Keratinocyte (primary cell): Measurements from ENCODE around the gene IGFBP6. TPM values are rescaled to one million over a fixed set of nuclear protein-coding genes. Genes with fewer than 3 reads are reported as not detected.

ENCODE experiments used
- DNase-seq: peaks from one replicate; pipeline ENCODE4 v3.0.0-alpha.2; 2011; ENCODE audit warnings: low read depth, missing footprints, low spot score
- FAIRE-seq: peaks from 2 replicates; lab custom pipeline; 2011; peaks lifted over from hg19 to GRCh38; lab: Jason Lieb, UNC
- H2AFZ ChIP-seq: 2 replicates; pipeline ENCODE4 v1.6.0; 2012; ENCODE audit warnings: low read length, control low read depth, inconsistent platforms; ENCODE audit not compliant: control insufficient read depth
- H3K27ac ChIP-seq: 2 replicates; pipeline ENCODE4 v1.5.1; 2011; ENCODE audit warnings: low read length; ENCODE audit not compliant: control insufficient read depth, insufficient read depth
- H3K27me3 ChIP-seq: 3 replicates; pipeline ENCODE4 v1.6.0; 2011; ENCODE audit warnings: low read length; ENCODE audit not compliant: control insufficient read depth, insufficient read depth; ENCODE audit errors: extremely low read depth
- H3K36me3 ChIP-seq, 2 experiments: 2 replicates in 1 of 2; 3 replicates in 1 of 2; pipeline ENCODE4 v1.5.1; 2011; ENCODE audit warnings: low read length in 2 of 2, mild to moderate bottlenecking in 1 of 2; ENCODE audit not compliant: control insufficient read depth in 2 of 2, insufficient read depth in 2 of 2; ENCODE audit errors: extremely low read depth in 1 of 2
- H3K4me1 ChIP-seq: 3 replicates; pipeline ENCODE4 v1.5.1; 2011; ENCODE audit warnings: low read length; ENCODE audit not compliant: control insufficient read depth, insufficient read depth; ENCODE audit errors: extremely low read depth
- H3K4me2 ChIP-seq: 3 replicates; pipeline ENCODE4 v1.6.0; 2011; ENCODE audit warnings: low read depth, low read length; ENCODE audit not compliant: control insufficient read depth, insufficient read depth; ENCODE audit errors: extremely low read depth
- H3K4me3 ChIP-seq, 3 experiments: fragments of 200-600 bp in 1 of 3; sonication (generic) in 1 of 3; 2 replicates in 2 of 3; 3 replicates in 1 of 3; pipeline ENCODE4 v1.5.1; 2011 to 2016; ENCODE audit warnings: low read length in 3 of 3, mild to moderate bottlenecking in 3 of 3, control low read depth in 2 of 3, inconsistent platforms in 1 of 3, low read depth in 1 of 3, mixed read lengths in 1 of 3, mixed run types in 1 of 3, moderate library complexity in 1 of 3; ENCODE audit not compliant: control insufficient read depth in 2 of 3, insufficient read depth in 2 of 3; ENCODE audit errors: extremely low read depth in 1 of 3
- H3K79me2 ChIP-seq: 2 replicates; pipeline ENCODE4 v1.6.0; 2012; ENCODE audit warnings: low read length; ENCODE audit not compliant: control insufficient read depth, insufficient read depth
- H3K9ac ChIP-seq: 3 replicates; pipeline ENCODE4 v1.6.0; 2011; ENCODE audit warnings: low read length; ENCODE audit not compliant: control insufficient read depth, insufficient read depth; ENCODE audit errors: extremely low read depth
- H3K9me1 ChIP-seq: 3 replicates; pipeline ENCODE4 v1.6.0; 2011; ENCODE audit warnings: low read length; ENCODE audit not compliant: control insufficient read depth, insufficient read depth; ENCODE audit errors: extremely low read depth
- H3K9me3 ChIP-seq: 2 replicates; pipeline ENCODE4 v1.5.1; 2012; ENCODE audit warnings: low read depth, low read length; ENCODE audit not compliant: control insufficient read depth
- H4K20me1 ChIP-seq: 3 replicates; pipeline ENCODE4 v1.6.0; 2011; ENCODE audit warnings: low read length; ENCODE audit not compliant: control insufficient read depth, insufficient read depth; ENCODE audit errors: extremely low read depth
- CTCF ChIP-seq, 3 experiments: IDR thresholded peaks in 1 of 3; conservative IDR thresholded peaks in 1 of 3; optimal IDR thresholded peaks in 1 of 3; 2 replicates in 2 of 3; 3 replicates in 1 of 3; pipeline versions ENCODE3 to v1.5.1; 2011; ENCODE audit warnings: low read length in 3 of 3, mild to moderate bottlenecking in 3 of 3, moderate library complexity in 2 of 3, control low read depth in 1 of 3, inconsistent platforms in 1 of 3; ENCODE audit not compliant: insufficient read depth in 2 of 3; ENCODE audit errors: extremely low read depth in 1 of 3
- EZH2 ChIP-seq: IDR thresholded peaks from one replicate; pipeline ENCODE4 v1.6.1; 2012; ENCODE audit warnings: inconsistent platforms, mild to moderate bottlenecking, low read length, moderate library complexity
- dilution Hi-C: fragments of 300-500 bp; cut with MboI; formaldehyde crosslinking; loops from one replicate; pipeline ENCODE4 v1.7.0; 2020; ENCODE audit warnings: low sequenced_read_pairs; ENCODE audit not compliant: extremely low pct_ligation_motif_present
- polyA plus RNA-seq, 5 experiments: library from polyadenylated mRNA; depleted of rRNA in 3 of 5; stranded (reverse) in 3 of 5; stranded (forward) in 1 of 5; unstranded in 1 of 5; fragments of >200 nt; gene quantifications; 1 replicate in 1 of 5; 2 replicates in 3 of 5; 3 replicates in 1 of 5; pipeline versions ENCODE4 v1.2.1 to v1.2.3, GENCODE V29; 2011 to 2012; ENCODE audit warnings: missing spikeins in 2 of 5, low read depth in 1 of 5, low replicate concordance in 1 of 5

Gene IGFBP6
- polyA plus RNA-seq, 1 donor (not counting 4 experiments of a cell fraction or from before 2014, with no cell fraction given), result 30.1 TPM

- no peaks in the 10 kb centered on the region for H3K79me2 ChIP-seq
- no peak for TF ChIP-seq EZH2
- TF ChIP-seq CTCF (optimal IDR thresholded peaks at IDR 0.05 in 1 of 3, IDR thresholded peaks at IDR 0.05 in 1 of 3, conservative IDR thresholded peaks at IDR 0.05 in 1 of 3; ENCODE audit: extremely low read depth in 1 of 3, insufficient read depth in 2 of 3, low read length in 3 of 3), result no peak
- peak overlapping the region; percentile 28 for H3K4me2 ChIP-seq
- no peak overlapping the region for H3K27ac ChIP-seq
- no peak overlapping the region for H3K4me3 ChIP-seq
- FAIRE-seq (no peak), DNase-seq (no peak)
- dilution Hi-C loops, result no loop called here
- H2AFZ ChIP-seq, result no peak overlapping the region
- H3K4me1 ChIP-seq, result peaks cover 50% of the 10 kb centered on the region
- H3K9ac ChIP-seq, result no peak overlapping the region
- no peaks in the 10 kb centered on the region for H4K20me1 ChIP-seq
- no peaks in the 10 kb centered on the region for H3K27me3 ChIP-seq
- peaks cover 0 to 3% of the 10 kb centered on the region in 2 experiments for H3K36me3 ChIP-seq
- H3K9me1 ChIP-seq, result peaks cover 4% of the 10 kb centered on the region
- H3K9me3 ChIP-seq, result no peaks in the 10 kb centered on the region
These were observed 48.6 kb upstream of the IGFBP6 start for GRCh38 chr12:53048780-53049401.

- peak within 1 kb of the TSS; percentile 51 for H3K4me2 ChIP-seq
- no peak for DNase-seq
- peaks cover 3% of the 10 kb centered on the region for H3K9me1 ChIP-seq
- dilution Hi-C loops, result no loop called here
- H3K4me3 ChIP-seq, result no peak within 1 kb of the TSS
- TF ChIP-seq EZH2 (no peak), CTCF (optimal IDR thresholded peaks at IDR 0.05 in 1 of 3, IDR thresholded peaks at IDR 0.05 in 1 of 3, conservative IDR thresholded peaks at IDR 0.05 in 1 of 3; ENCODE audit: extremely low read depth in 1 of 3, insufficient read depth in 2 of 3, low read length in 3 of 3) (no peak)
- no peaks in the 10 kb centered on the region for H3K9me3 ChIP-seq
- no peaks in the 10 kb centered on the region for H3K79me2 ChIP-seq
- H3K9ac ChIP-seq, result peak within 1 kb of the TSS; percentile 18
- peaks cover 0 to 3% of the 10 kb centered on the region in 2 experiments for H3K36me3 ChIP-seq
- no peaks in the 10 kb centered on the region for H3K27me3 ChIP-seq
- H3K27ac ChIP-seq, result no peak within 1 kb of the TSS
- no peak within 1 kb of the TSS for H2AFZ ChIP-seq
- FAIRE-seq, result no peak
- H4K20me1 ChIP-seq, result no peaks in the 10 kb centered on the region
- H3K4me1 ChIP-seq, result peaks cover 51% of the 10 kb centered on the region
These were observed 47.7 kb upstream of the IGFBP6 start, which contains the start of gene TNS2 for GRCh38 chr12:53049571-53050318. Gene TNS2 (plus strand): TSS chr12:53050065. CDS start chr12:53050186, 121 bp downstream.
